Measurements from ENCODE around the gene CIRBP. TPM values are rescaled to one million over a fixed set of nuclear protein-coding genes. Genes with fewer than 3 reads are reported as not detected.

Gene CIRBP
- total and polyA plus RNA-seq, 5 donors from 2014 or later = 172 to 497 (median 232) TPM

GRCh38 chr19:1261798-1262622 lies 7.1 kb upstream of the CIRBP start:
- Histone ChIP-seq H3K27ac (ENCODE audit: insufficient read depth, low read length, poor library complexity, severe bottlenecking) (peak overlapping the region; percentile 100), H3K4me3 (ENCODE audit: low read depth, low read length) (peak overlapping the region; percentile 64), H3K4me1 (ENCODE audit: control insufficient read depth, insufficient read depth, low read length, poor library complexity, severe bottlenecking) (peaks cover 70% of the 10 kb centered on the region), H3K9me3 (ENCODE audit: control insufficient read depth in 2 of 2, low read length in 2 of 2) (no peaks in the 10 kb centered on the region), H3K27me3 (ENCODE audit: control insufficient read depth, insufficient read depth, low read length) (no peaks in the 10 kb centered on the region), H3K36me3 (ENCODE audit: control insufficient read depth, insufficient read depth, low read length) (peaks cover 8% of the 10 kb centered on the region)
- H3K4me1 Mint-ChIP-seq = peaks cover 0 to 65% (median 23%) of the 10 kb centered on the region in 4 donors
- peak in 2 of 3 donors; percentile 43 to 49 for DNase-seq
- peaks cover 0 to 2% (median 0%) of the 10 kb centered on the region in 7 donors for H3K9me3 Mint-ChIP-seq
- peak overlapping the region; percentile 92 to 96 (median 96) for H3K27ac Mint-ChIP-seq
- H3K4me3 Mint-ChIP-seq = peak overlapping the region; percentile 87 to 96 (median 93)
- H3K36me3 Mint-ChIP-seq = no peaks in the 10 kb centered on the region
- H3K27me3 Mint-ChIP-seq = peaks cover 16% of the 10 kb centered on the region
- no peak for ATAC-seq (ENCODE audit: low read depth in 2 of 2)

GRCh38 chr19:1262623-1263123 lies 6.5 kb upstream of the CIRBP start:
- peaks cover 0 to 2% (median 0%) of the 10 kb centered on the region in 7 donors for H3K9me3 Mint-ChIP-seq
- H3K4me1 Mint-ChIP-seq = peaks cover 0 to 66% (median 21%) of the 10 kb centered on the region in 4 donors
- H3K4me3 Mint-ChIP-seq = peak overlapping the region in 2 of 4 donors; percentile 21 to 60
- Histone ChIP-seq H3K4me3 (ENCODE audit: low read depth, low read length) (no peak overlapping the region), H3K4me1 (ENCODE audit: control insufficient read depth, insufficient read depth, low read length, poor library complexity, severe bottlenecking) (peaks cover 70% of the 10 kb centered on the region), H3K27me3 (ENCODE audit: control insufficient read depth, insufficient read depth, low read length) (no peaks in the 10 kb centered on the region), H3K27ac (ENCODE audit: insufficient read depth, low read length, poor library complexity, severe bottlenecking) (peak overlapping the region; percentile 100), H3K36me3 (ENCODE audit: control insufficient read depth, insufficient read depth, low read length) (peaks cover 2% of the 10 kb centered on the region), H3K9me3 (ENCODE audit: control insufficient read depth in 2 of 2, low read length in 2 of 2) (no peaks in the 10 kb centered on the region)
- DNase-seq (no peak), ATAC-seq (ENCODE audit: low read depth in 2 of 2) (no peak)
- H3K36me3 Mint-ChIP-seq = no peaks in the 10 kb centered on the region
- H3K27me3 Mint-ChIP-seq = peaks cover 16% of the 10 kb centered on the region
- peak overlapping the region in 1 of 3 donors; percentile 69 for H3K27ac Mint-ChIP-seq

GRCh38 chr19:1263188-1263587 lies 5.9 kb upstream of the CIRBP start:
- H3K27me3 ChIP-seq (ENCODE audit: control insufficient read depth, insufficient read depth, low read length) = no peaks in the 10 kb centered on the region
- DNase-seq = no peak
- Mint-ChIP-seq H3K4me3 (peak overlapping the region; percentile 19 to 60 (median 36)), H3K36me3 (no peaks in the 10 kb centered on the region), H3K9me3 (peaks cover 0 to 2% (median 0%) of the 10 kb centered on the region in 7 donors), H3K27ac (peak overlapping the region in 2 of 3 donors; percentile 32), H3K27me3 (peaks cover 16% of the 10 kb centered on the region), H3K4me1 (peaks cover 0 to 66% (median 21%) of the 10 kb centered on the region in 4 donors)
- H3K4me3 ChIP-seq (ENCODE audit: low read depth, low read length) = no peak overlapping the region
- no peaks in the 10 kb centered on the region for H3K9me3 ChIP-seq (ENCODE audit: control insufficient read depth in 2 of 2, low read length in 2 of 2)
- peaks cover 70% of the 10 kb centered on the region for H3K4me1 ChIP-seq (ENCODE audit: control insufficient read depth, insufficient read depth, low read length, poor library complexity, severe bottlenecking)
- no peaks in the 10 kb centered on the region for H3K36me3 ChIP-seq (ENCODE audit: control insufficient read depth, insufficient read depth, low read length)
- H3K27ac ChIP-seq (ENCODE audit: insufficient read depth, low read length, poor library complexity, severe bottlenecking) = peak overlapping the region; percentile 100
- no peak for ATAC-seq (ENCODE audit: low read depth in 2 of 2)

GRCh38 chr19:1264801-1265614 lies 4.1 kb upstream of the CIRBP start:
- H3K4me3 Mint-ChIP-seq = peak overlapping the region; percentile 28 to 73 (median 53)
- no peaks in the 10 kb centered on the region for H3K36me3 ChIP-seq (ENCODE audit: control insufficient read depth, insufficient read depth, low read length)
- no peak overlapping the region for H3K4me3 ChIP-seq (ENCODE audit: low read depth, low read length)
- H3K4me1 ChIP-seq (ENCODE audit: control insufficient read depth, insufficient read depth, low read length, poor library complexity, severe bottlenecking) = peaks cover 62% of the 10 kb centered on the region
- H3K9me3 Mint-ChIP-seq = peaks cover 0 to 2% (median 0%) of the 10 kb centered on the region in 7 donors
- H3K36me3 Mint-ChIP-seq = peaks cover 1% of the 10 kb centered on the region
- H3K27ac ChIP-seq (ENCODE audit: insufficient read depth, low read length, poor library complexity, severe bottlenecking) = no peak overlapping the region
- H3K27ac Mint-ChIP-seq = peak overlapping the region; percentile 52 to 92 (median 78)
- H3K27me3 Mint-ChIP-seq = peaks cover 5% of the 10 kb centered on the region
- ATAC-seq (ENCODE audit: low read depth in 2 of 2) (no peak), DNase-seq (no peak)
- H3K4me1 Mint-ChIP-seq = peaks cover 0 to 60% (median 15%) of the 10 kb centered on the region in 4 donors
- H3K9me3 ChIP-seq (ENCODE audit: control insufficient read depth in 2 of 2, low read length in 2 of 2) = no peaks in the 10 kb centered on the region
- H3K27me3 ChIP-seq (ENCODE audit: control insufficient read depth, insufficient read depth, low read length) = no peaks in the 10 kb centered on the region

GRCh38 chr19:1265615-1266128 lies 3.5 kb upstream of the CIRBP start:
- Mint-ChIP-seq H3K4me3 (peak overlapping the region; percentile 38 to 73 (median 58)), H3K9me3 (peaks cover 0 to 2% (median 0%) of the 10 kb centered on the region in 7 donors), H3K27ac (peak overlapping the region in 1 of 3 donors; percentile 20), H3K36me3 (peaks cover 6% of the 10 kb centered on the region), H3K27me3 (peaks cover 5% of the 10 kb centered on the region), H3K4me1 (peaks cover 0 to 64% (median 18%) of the 10 kb centered on the region in 4 donors)
- DNase-seq (peak in 1 of 3 donors; percentile 65), ATAC-seq (ENCODE audit: low read depth in 2 of 2) (peak; percentile 0)
- H3K27ac ChIP-seq (ENCODE audit: insufficient read depth, low read length, poor library complexity, severe bottlenecking) = peak overlapping the region; percentile 73
- peaks cover 62% of the 10 kb centered on the region for H3K4me1 ChIP-seq (ENCODE audit: control insufficient read depth, insufficient read depth, low read length, poor library complexity, severe bottlenecking)
- H3K27me3 ChIP-seq (ENCODE audit: control insufficient read depth, insufficient read depth, low read length) = no peaks in the 10 kb centered on the region
- no peak overlapping the region for H3K4me3 ChIP-seq (ENCODE audit: low read depth, low read length)
- H3K9me3 ChIP-seq (ENCODE audit: control insufficient read depth in 2 of 2, low read length in 2 of 2) = no peaks in the 10 kb centered on the region
- peaks cover under 1% of the 10 kb centered on the region for H3K36me3 ChIP-seq (ENCODE audit: control insufficient read depth, insufficient read depth, low read length)

- peak overlapping the region; percentile 52 to 77 (median 69) for H3K4me3 Mint-ChIP-seq
- H3K27me3 ChIP-seq (ENCODE audit: control insufficient read depth, insufficient read depth, low read length) = no peaks in the 10 kb centered on the region
- peaks cover 65% of the 10 kb centered on the region for H3K4me1 ChIP-seq (ENCODE audit: control insufficient read depth, insufficient read depth, low read length, poor library complexity, severe bottlenecking)
- H3K9me3 Mint-ChIP-seq = peaks cover 0 to 2% (median 0%) of the 10 kb centered on the region in 7 donors
- peak overlapping the region in 1 of 3 donors; percentile 20 for H3K27ac Mint-ChIP-seq
- DNase-seq = peak; percentile 83 to 90 (median 84)
- H3K27ac ChIP-seq (ENCODE audit: insufficient read depth, low read length, poor library complexity, severe bottlenecking) = peak overlapping the region; percentile 73
- peak; percentile 35 to 38 for ATAC-seq (ENCODE audit: low read depth in 2 of 2)
- H3K4me1 Mint-ChIP-seq = peaks cover 0 to 69% (median 23%) of the 10 kb centered on the region in 4 donors
- no peak overlapping the region for H3K4me3 ChIP-seq (ENCODE audit: low read depth, low read length)
- peaks cover 5% of the 10 kb centered on the region for H3K27me3 Mint-ChIP-seq
- no peaks in the 10 kb centered on the region for H3K9me3 ChIP-seq (ENCODE audit: control insufficient read depth in 2 of 2, low read length in 2 of 2)
- peaks cover 12% of the 10 kb centered on the region for H3K36me3 Mint-ChIP-seq
- peaks cover 7% of the 10 kb centered on the region for H3K36me3 ChIP-seq (ENCODE audit: control insufficient read depth, insufficient read depth, low read length)
These were observed 2.8 kb upstream of the CIRBP start for GRCh38 chr19:1266129-1266915.
